ENCODE data around the gene AMBRA1. TPM values are rescaled to one million over a fixed set of nuclear protein-coding genes. Genes with fewer than 3 reads are reported as not detected.

AMBRA1 gene
- polyA plus RNA-seq, 1 of the 3 experiments (the other 2 are of a cell fraction), result 10.4 TPM

GRCh38 chr11:46642627-46643335 lies 49.0 kb upstream of the AMBRA1 start:
- no peaks in the 10 kb centered on the region; a peak in 1 of 4 replicates for H3K4me1 ChIP-seq (ENCODE audit: control insufficient read depth in 1 of 2, insufficient read depth in 2 of 2, low read depth in 1 of 2, low read length in 1 of 2)
- H3K9me3 ChIP-seq, result no peaks in the 10 kb centered on the region
- POLR2A ChIA-PET, result interaction anchor here (0.6 kb wide), 1 partner anchor 76 kb away, joined by 3 read pairs; no protein-coding TSS in a partner anchor
- CTCF ChIA-PET, result no interaction called here
- no peaks in the 10 kb centered on the region for H3K9me2 ChIP-seq
- peaks cover 3% of the 10 kb centered on the region for H3F3A ChIP-seq (replicated peaks; ENCODE audit: insufficient read depth)
- H3K36me3 ChIP-seq (replicated peaks in 1 of 2; ENCODE audit: control insufficient read depth in 1 of 2, insufficient read depth in 2 of 2, low read length in 1 of 2), result peaks cover 18 to 24% of the 10 kb centered on the region in 2 experiments
- TF ChIP-seq RCOR1 (IDR thresholded peaks at IDR 0.05; ENCODE audit: low read length), result no peak
- no peak overlapping the region for H3K27ac ChIP-seq (ENCODE audit: low read depth in 2 of 2, low read length in 1 of 2)
- H3K4me2 ChIP-seq, result no peak overlapping the region
- no peak overlapping the region for H3K9ac ChIP-seq
- H2AFZ ChIP-seq (ENCODE audit: low read depth), result no peak overlapping the region
- WGBS (ENCODE audit: low lambda C conversion rate), result 89% methylated on average over 8 of the region's 8 CpGs
- no peak for DNase-seq
- no peaks in the 10 kb centered on the region for H4K20me1 ChIP-seq (ENCODE audit: insufficient read depth)
- H3K27me3 ChIP-seq (ENCODE audit: insufficient read depth), result no peaks in the 10 kb centered on the region
- H3K4me3 ChIP-seq (ENCODE audit: low read depth in 2 of 2, low read length in 1 of 2), result no peak overlapping the region
- peaks cover 27% of the 10 kb centered on the region for H3K79me2 ChIP-seq (ENCODE audit: insufficient read depth)

- no peaks in the 10 kb centered on the region for H3K9me2 ChIP-seq
- H3K79me2 ChIP-seq (ENCODE audit: insufficient read depth), result peaks cover 30% of the 10 kb centered on the region
- no peak overlapping the region for H3K9ac ChIP-seq
- no peaks in the 10 kb centered on the region for H3K27me3 ChIP-seq (ENCODE audit: insufficient read depth)
- H3K36me3 ChIP-seq (replicated peaks in 1 of 2; ENCODE audit: control insufficient read depth in 1 of 2, insufficient read depth in 2 of 2, low read length in 1 of 2), result peaks cover 18 to 23% of the 10 kb centered on the region in 2 experiments
- 95% methylated on average over 3 of the region's 3 CpGs for WGBS (ENCODE audit: low lambda C conversion rate)
- H3F3A ChIP-seq (replicated peaks; ENCODE audit: insufficient read depth), result no peaks in the 10 kb centered on the region
- CTCF ChIA-PET, result no interaction called here
- POLR2A ChIA-PET, result no interaction called here
- H3K9me3 ChIP-seq, result no peaks in the 10 kb centered on the region
- H2AFZ ChIP-seq (ENCODE audit: low read depth), result no peak overlapping the region
- no peaks in the 10 kb centered on the region; a peak in 1 of 4 replicates for H3K4me1 ChIP-seq (ENCODE audit: control insufficient read depth in 1 of 2, insufficient read depth in 2 of 2, low read depth in 1 of 2, low read length in 1 of 2)
- DNase-seq, result no peak
- H3K4me3 ChIP-seq (ENCODE audit: low read depth in 2 of 2, low read length in 1 of 2), result no peak overlapping the region
- no peaks in the 10 kb centered on the region for H4K20me1 ChIP-seq (ENCODE audit: insufficient read depth)
- no peak overlapping the region for H3K4me2 ChIP-seq
- no peak overlapping the region for H3K27ac ChIP-seq (ENCODE audit: low read depth in 2 of 2, low read length in 1 of 2)
- no peak for TF ChIP-seq RCOR1 (IDR thresholded peaks at IDR 0.05; ENCODE audit: low read length)
- TF ChIP-seq GABPA (IDR thresholded peaks at IDR 0.05; ENCODE audit: low read depth), result no peak
- no peak for TF ChIP-seq MEF2A (IDR thresholded peaks at IDR 0.05; ENCODE audit: borderline replicate concordance, low read depth)
- no peak for TF ChIP-seq USF2 (IDR thresholded peaks at IDR 0.05; ENCODE audit: borderline replicate concordance, low read depth, low read length)
- TF ChIP-seq PBX3 (IDR thresholded peaks at IDR 0.05), result no peak
- no peak for TF ChIP-seq REST (IDR thresholded peaks at IDR 0.05; ENCODE audit: low read depth, low read length)
- TF ChIP-seq TCF12 (IDR thresholded peaks at IDR 0.05), result no peak
- TF ChIP-seq IRF3 (IDR thresholded peaks at IDR 0.05; ENCODE audit: low read depth, low read length), result no peak
- no peak for TF ChIP-seq EZH2phosphoT487 (IDR thresholded peaks at IDR 0.05; ENCODE audit: borderline replicate concordance, low read depth)
- TF ChIP-seq CHD2 (IDR thresholded peaks at IDR 0.05; ENCODE audit: low read length, partially characterized antibody), result no peak
- TF ChIP-seq USF1 (IDR thresholded peaks at IDR 0.05; ENCODE audit: borderline replicate concordance, low read depth), result no peak
- TF ChIP-seq NRF1 (IDR thresholded peaks at IDR 0.05; ENCODE audit: low read depth, low read length), result no peak
- no peak for TF ChIP-seq RXRA (IDR thresholded peaks at IDR 0.05; ENCODE audit: borderline replicate concordance, low read depth)
- no peak for TF ChIP-seq SIN3A (IDR thresholded peaks at IDR 0.05; ENCODE audit: borderline replicate concordance, low read depth, low read length)
- TF ChIP-seq ZBTB33 (IDR thresholded peaks at IDR 0.05; ENCODE audit: borderline replicate concordance, low read depth), result no peak
- no peak for TF ChIP-seq EP300 (IDR thresholded peaks at IDR 0.05; ENCODE audit: borderline replicate concordance in 1 of 2, low read depth in 1 of 2, low read length in 1 of 2)
These were observed 47.8 kb upstream of the AMBRA1 start for GRCh38 chr11:46641639-46642038.
